ENCODE data around the gene WDR76. TPM values are rescaled to one million over a fixed set of nuclear protein-coding genes. Genes with fewer than 3 reads are reported as not detected.
"Not testable (repeated sequence)": the region's sequence is repeated elsewhere in the genome, so short reads cannot be mapped to it uniquely, and the experiment has no call there.

WDR76 gene
- total and polyA plus RNA-seq, 2 experiments from 2014 or later, result 1.8 to 7.6 TPM

- Histone ChIP-seq H3K9me2 (replicated peaks; ENCODE audit: insufficient read depth) (no peaks in the 10 kb centered on the region), H3K36me3 (replicated peaks; ENCODE audit: insufficient read depth, low read depth) (no peaks in the 10 kb centered on the region), H2AFZ (no peak overlapping the region), H3K27ac (no peak overlapping the region), H3K27me3 (no peaks in the 10 kb centered on the region), H3K4me2 (no peak overlapping the region), H3K4me3 (no peak overlapping the region), H3K4me1 (ENCODE audit: insufficient read depth) (no peaks in the 10 kb centered on the region), H3K79me2 (no peaks in the 10 kb centered on the region), H4K20me1 (ENCODE audit: insufficient read depth, poor library complexity, severe bottlenecking) (no peaks in the 10 kb centered on the region), H3K9me3 (ENCODE audit: low read depth) (no peaks in the 10 kb centered on the region)
- 82% methylated on average over 4 of the region's 4 CpGs for WGBS (ENCODE audit: low lambda C conversion rate, missing lambda C conversion rate)
- DNase-seq (ENCODE audit: low spot score), result no peak
- no peak for TF ChIP-seq EZH2phosphoT487 (IDR thresholded peaks at IDR 0.05; ENCODE audit: low read depth, severe bottlenecking, unreplicated experiment)
- TF ChIP-seq EZH2 (IDR thresholded peaks at IDR 0.05; ENCODE audit: borderline replicate concordance), result no peak
- TF ChIP-seq, protein P1, sequence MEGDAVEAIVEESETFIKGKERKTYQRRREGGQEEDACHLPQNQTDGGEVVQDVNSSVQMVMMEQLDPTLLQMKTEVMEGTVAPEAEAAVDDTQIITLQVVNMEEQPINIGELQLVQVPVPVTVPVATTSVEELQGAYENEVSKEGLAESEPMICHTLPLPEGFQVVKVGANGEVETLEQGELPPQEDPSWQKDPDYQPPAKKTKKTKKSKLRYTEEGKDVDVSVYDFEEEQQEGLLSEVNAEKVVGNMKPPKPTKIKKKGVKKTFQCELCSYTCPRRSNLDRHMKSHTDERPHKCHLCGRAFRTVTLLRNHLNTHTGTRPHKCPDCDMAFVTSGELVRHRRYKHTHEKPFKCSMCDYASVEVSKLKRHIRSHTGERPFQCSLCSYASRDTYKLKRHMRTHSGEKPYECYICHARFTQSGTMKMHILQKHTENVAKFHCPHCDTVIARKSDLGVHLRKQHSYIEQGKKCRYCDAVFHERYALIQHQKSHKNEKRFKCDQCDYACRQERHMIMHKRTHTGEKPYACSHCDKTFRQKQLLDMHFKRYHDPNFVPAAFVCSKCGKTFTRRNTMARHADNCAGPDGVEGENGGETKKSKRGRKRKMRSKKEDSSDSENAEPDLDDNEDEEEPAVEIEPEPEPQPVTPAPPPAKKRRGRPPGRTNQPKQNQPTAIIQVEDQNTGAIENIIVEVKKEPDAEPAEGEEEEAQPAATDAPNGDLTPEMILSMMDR (IDR thresholded peaks at IDR 0.05; ENCODE audit: poor library complexity), result no peak
These were observed 32.7 kb downstream of the WDR76 start for GRCh38 chr15:43859546-43859945.

DNA sequence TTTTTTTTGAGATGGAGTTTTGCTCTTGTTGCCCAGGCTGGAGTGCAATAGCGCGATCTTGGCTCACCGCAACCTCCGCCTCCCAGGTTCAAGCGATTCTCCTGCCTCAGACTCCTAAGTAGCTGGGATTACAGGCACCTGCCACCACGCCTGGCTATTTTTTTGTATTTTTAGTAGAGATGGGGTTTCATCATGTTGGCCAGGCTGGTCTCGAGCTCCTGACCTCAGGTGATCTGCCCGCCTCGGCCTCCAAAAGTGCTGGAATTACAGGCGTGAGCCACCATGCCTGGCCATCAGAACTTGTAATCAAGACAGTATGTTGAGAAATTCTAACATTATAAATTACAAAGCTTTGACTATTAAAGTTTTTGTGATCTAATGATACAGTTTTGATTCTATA, 39.8 kb downstream of the WDR76 start:
- not testable (repeated sequence) for H3K9me2 ChIP-seq (replicated peaks; ENCODE audit: insufficient read depth); H3K27me3 ChIP-seq; H4K20me1 ChIP-seq (ENCODE audit: insufficient read depth, poor library complexity, severe bottlenecking); DNase-seq (ENCODE audit: low spot score); H3K36me3 ChIP-seq (replicated peaks; ENCODE audit: insufficient read depth, low read depth); H3K27ac ChIP-seq; H3K79me2 ChIP-seq; H3K4me3 ChIP-seq; H2AFZ ChIP-seq; H3K9me3 ChIP-seq (ENCODE audit: low read depth); H3K4me1 ChIP-seq (ENCODE audit: insufficient read depth); H3K4me2 ChIP-seq
- 98% methylated on average over 10 of the region's 10 CpGs for WGBS (ENCODE audit: low lambda C conversion rate, missing lambda C conversion rate)

DNA sequence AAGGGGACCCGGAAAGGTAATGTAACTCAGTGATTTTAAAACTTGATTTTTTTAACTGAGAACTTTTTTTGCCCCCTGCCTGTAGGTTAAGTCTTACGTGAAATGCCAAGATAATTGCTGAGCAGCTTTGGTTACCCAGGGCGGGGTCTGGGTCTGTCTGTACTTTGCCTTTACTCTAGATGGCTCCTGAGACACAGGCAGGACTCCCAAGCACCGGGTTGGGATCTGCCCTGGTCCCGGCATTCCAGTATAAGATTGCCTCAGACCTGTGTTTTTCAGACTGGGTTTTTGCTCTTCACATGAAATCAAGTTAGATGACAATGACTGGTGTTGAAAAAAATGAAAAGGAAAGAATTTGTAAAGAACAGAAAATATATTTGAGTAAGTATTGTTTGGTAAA, 40.3 kb downstream of the WDR76 start:
- H3K36me3 ChIP-seq (replicated peaks; ENCODE audit: insufficient read depth, low read depth), result no peaks in the 10 kb centered on the region
- TF ChIP-seq EZH2phosphoT487 (IDR thresholded peaks at IDR 0.05; ENCODE audit: low read depth, severe bottlenecking, unreplicated experiment) (no peak), EZH2 (IDR thresholded peaks at IDR 0.05; ENCODE audit: borderline replicate concordance) (no peak)
- TF ChIP-seq, protein P1 (IDR thresholded peaks at IDR 0.05; ENCODE audit: poor library complexity), result no peak
- no peak overlapping the region for H2AFZ ChIP-seq
- peak; percentile 39 for DNase-seq (ENCODE audit: low spot score)
- H4K20me1 ChIP-seq (ENCODE audit: insufficient read depth, poor library complexity, severe bottlenecking), result no peaks in the 10 kb centered on the region
- no peaks in the 10 kb centered on the region for H3K79me2 ChIP-seq
- H3K9me3 ChIP-seq (ENCODE audit: low read depth), result no peaks in the 10 kb centered on the region
- H3K4me2 ChIP-seq, result no peak overlapping the region
- WGBS (ENCODE audit: low lambda C conversion rate, missing lambda C conversion rate), result 74% methylated on average over 5 of the region's 5 CpGs
- H3K27me3 ChIP-seq, result no peaks in the 10 kb centered on the region
- no peak overlapping the region for H3K27ac ChIP-seq
- no peaks in the 10 kb centered on the region for H3K4me1 ChIP-seq (ENCODE audit: insufficient read depth)
- H3K4me3 ChIP-seq, result no peak overlapping the region
- H3K9me2 ChIP-seq (replicated peaks; ENCODE audit: insufficient read depth), result no peaks in the 10 kb centered on the region

- H4K20me1 ChIP-seq (ENCODE audit: insufficient read depth, poor library complexity, severe bottlenecking), result no peaks in the 10 kb centered on the region
- WGBS (ENCODE audit: low lambda C conversion rate, missing lambda C conversion rate), result 56% methylated on average over 2 of the region's 2 CpGs
- no peak overlapping the region for H2AFZ ChIP-seq
- no peaks in the 10 kb centered on the region for H3K9me2 ChIP-seq (replicated peaks; ENCODE audit: insufficient read depth)
- H3K79me2 ChIP-seq, result no peaks in the 10 kb centered on the region
- no peaks in the 10 kb centered on the region for H3K27me3 ChIP-seq
- H3K9me3 ChIP-seq (ENCODE audit: low read depth), result no peaks in the 10 kb centered on the region
- TF ChIP-seq EZH2 (IDR thresholded peaks at IDR 0.05; ENCODE audit: borderline replicate concordance), result no peak
- TF ChIP-seq, protein P1 (IDR thresholded peaks at IDR 0.05; ENCODE audit: poor library complexity), result no peak
- no peak for TF ChIP-seq EZH2phosphoT487 (IDR thresholded peaks at IDR 0.05; ENCODE audit: low read depth, severe bottlenecking, unreplicated experiment)
- H3K36me3 ChIP-seq (replicated peaks; ENCODE audit: insufficient read depth, low read depth), result no peaks in the 10 kb centered on the region
- no peak for DNase-seq (ENCODE audit: low spot score)
- no peak overlapping the region for H3K4me3 ChIP-seq
- H3K27ac ChIP-seq, result no peak overlapping the region
- H3K4me1 ChIP-seq (ENCODE audit: insufficient read depth), result no peaks in the 10 kb centered on the region
- no peak overlapping the region for H3K4me2 ChIP-seq
These were observed 41.6 kb downstream of the WDR76 start for GRCh38 chr15:43868406-43868805.

Data from hepatocyte (in vitro differentiated cells).